ENCODE measurements around the gene RXRA. TPM values are rescaled to one million over a fixed set of nuclear protein-coding genes. Genes with fewer than 3 reads are reported as not detected.
A peak's percentile ranks its signal among the peaks of the same experiment; 100 is the strongest.

Gene RXRA
- total RNA-seq, 1 donor = 26.4 TPM

DNA sequence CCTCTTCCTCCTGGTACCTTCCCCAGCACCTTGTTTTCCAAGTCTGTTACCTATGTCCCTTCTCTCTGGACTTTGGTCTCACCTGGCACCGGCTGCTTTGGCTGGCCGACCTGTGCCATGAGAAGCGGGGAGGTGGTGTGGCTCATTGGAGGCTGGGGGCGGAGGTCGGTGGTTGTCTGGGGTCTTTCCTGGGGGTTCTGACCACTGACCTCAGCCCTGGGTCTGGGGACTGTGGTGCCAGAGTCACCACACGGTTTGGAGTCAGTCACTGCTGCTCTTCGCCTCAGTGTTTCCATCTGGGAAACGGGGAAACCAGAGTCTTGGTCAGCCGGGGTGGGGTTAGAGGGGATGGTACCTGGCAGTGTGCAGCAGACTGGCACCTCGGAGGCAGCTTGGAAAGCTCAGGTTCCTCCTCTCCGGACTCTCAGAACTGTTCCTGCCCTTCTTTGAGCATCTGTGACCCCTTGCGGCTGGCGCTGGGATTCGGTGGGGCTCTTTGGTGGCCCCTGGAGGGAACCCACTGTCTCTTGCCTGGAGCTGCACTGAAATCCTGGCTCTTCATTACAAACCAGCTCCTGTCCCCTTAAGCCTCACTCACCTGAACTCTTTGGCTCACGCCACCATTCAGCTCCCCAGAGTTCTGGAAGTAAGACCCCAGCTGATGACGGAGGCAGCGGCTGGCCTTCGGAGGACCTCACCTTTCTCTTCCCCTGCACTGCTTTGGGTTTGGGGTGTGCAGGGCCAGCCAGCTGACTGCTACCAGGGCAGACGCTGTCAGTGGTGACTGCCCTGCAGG, 4.1 kb upstream of the RXRA start:
- H3K27ac ChIP-seq (ENCODE audit: low read depth, low read length) = no peak overlapping the region

DNA sequence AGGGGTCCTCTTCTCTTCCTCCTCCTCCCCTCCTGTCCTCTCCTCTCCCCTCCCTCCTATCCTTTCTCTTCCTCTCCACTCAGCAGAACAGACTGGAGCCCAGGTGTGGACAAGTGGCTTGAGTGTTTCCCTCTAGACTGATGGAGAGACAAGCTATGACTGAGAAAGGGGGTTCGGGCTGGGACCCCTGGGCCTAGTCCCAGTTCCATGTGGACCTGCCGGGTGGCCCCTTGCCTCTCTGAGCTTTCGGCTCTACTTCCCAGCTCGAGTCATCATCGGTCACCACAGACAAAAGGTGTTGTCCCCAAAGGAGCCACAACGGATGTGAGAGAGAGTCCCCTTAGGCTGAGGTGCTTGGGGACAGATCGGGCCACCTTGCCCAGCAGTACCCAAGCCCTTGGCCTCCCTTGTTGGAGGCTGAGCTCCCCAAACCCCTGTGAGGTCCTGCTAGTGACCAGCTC, 3.4 kb upstream of the RXRA start:
- TF ChIP-seq, protein P1, sequence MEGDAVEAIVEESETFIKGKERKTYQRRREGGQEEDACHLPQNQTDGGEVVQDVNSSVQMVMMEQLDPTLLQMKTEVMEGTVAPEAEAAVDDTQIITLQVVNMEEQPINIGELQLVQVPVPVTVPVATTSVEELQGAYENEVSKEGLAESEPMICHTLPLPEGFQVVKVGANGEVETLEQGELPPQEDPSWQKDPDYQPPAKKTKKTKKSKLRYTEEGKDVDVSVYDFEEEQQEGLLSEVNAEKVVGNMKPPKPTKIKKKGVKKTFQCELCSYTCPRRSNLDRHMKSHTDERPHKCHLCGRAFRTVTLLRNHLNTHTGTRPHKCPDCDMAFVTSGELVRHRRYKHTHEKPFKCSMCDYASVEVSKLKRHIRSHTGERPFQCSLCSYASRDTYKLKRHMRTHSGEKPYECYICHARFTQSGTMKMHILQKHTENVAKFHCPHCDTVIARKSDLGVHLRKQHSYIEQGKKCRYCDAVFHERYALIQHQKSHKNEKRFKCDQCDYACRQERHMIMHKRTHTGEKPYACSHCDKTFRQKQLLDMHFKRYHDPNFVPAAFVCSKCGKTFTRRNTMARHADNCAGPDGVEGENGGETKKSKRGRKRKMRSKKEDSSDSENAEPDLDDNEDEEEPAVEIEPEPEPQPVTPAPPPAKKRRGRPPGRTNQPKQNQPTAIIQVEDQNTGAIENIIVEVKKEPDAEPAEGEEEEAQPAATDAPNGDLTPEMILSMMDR (IDR thresholded peaks at IDR 0.05; ENCODE audit: extremely low read depth, low read depth, low read length) = no peak
- Histone ChIP-seq H3K9me3 (ENCODE audit: low read depth, low read length) (no peaks in the 10 kb centered on the region), H3K79me2 (ENCODE audit: insufficient read depth, low read length) (peaks cover 10% of the 10 kb centered on the region), H3K4me1 (ENCODE audit: insufficient read depth, low read length) (peaks cover 32% of the 10 kb centered on the region), H3K27ac (ENCODE audit: low read depth, low read length) (peak overlapping the region; percentile 11), H3K4me2 (ENCODE audit: insufficient read depth, low read length) (no peak overlapping the region), H3K4me3 (ENCODE audit: insufficient read depth, low read length) (no peak overlapping the region), H3K27me3 (ENCODE audit: insufficient read depth, low read length) (no peaks in the 10 kb centered on the region), H3K36me3 (ENCODE audit: insufficient read depth, low read length) (no peaks in the 10 kb centered on the region), H2AFZ (ENCODE audit: low read length) (no peak overlapping the region), H4K20me1 (ENCODE audit: insufficient read depth, low read length) (peaks cover 9% of the 10 kb centered on the region)
- no peak for DNase-seq (ENCODE audit: insufficient read length, low spot score, missing footprints)

More for the DNA sequence above, 4.1 kb upstream of the RXRA start:
- H3K36me3 ChIP-seq (ENCODE audit: insufficient read depth, low read length) = no peaks in the 10 kb centered on the region
- H3K79me2 ChIP-seq (ENCODE audit: insufficient read depth, low read length) = peaks cover 3% of the 10 kb centered on the region
- peaks cover 33% of the 10 kb centered on the region for H3K4me1 ChIP-seq (ENCODE audit: insufficient read depth, low read length)
- peak; percentile 73 for DNase-seq (ENCODE audit: insufficient read length, low spot score, missing footprints)
- H4K20me1 ChIP-seq (ENCODE audit: insufficient read depth, low read length) = peaks cover 2% of the 10 kb centered on the region
- no peaks in the 10 kb centered on the region for H3K27me3 ChIP-seq (ENCODE audit: insufficient read depth, low read length)
- H2AFZ ChIP-seq (ENCODE audit: low read length) = no peak overlapping the region
- H3K9me3 ChIP-seq (ENCODE audit: low read depth, low read length) = no peaks in the 10 kb centered on the region
- H3K4me3 ChIP-seq (ENCODE audit: insufficient read depth, low read length) = no peak overlapping the region
- TF ChIP-seq, protein P1 (IDR thresholded peaks at IDR 0.05; ENCODE audit: extremely low read depth, low read depth, low read length) = no peak
- H3K4me2 ChIP-seq (ENCODE audit: insufficient read depth, low read length) = no peak overlapping the region

DNA sequence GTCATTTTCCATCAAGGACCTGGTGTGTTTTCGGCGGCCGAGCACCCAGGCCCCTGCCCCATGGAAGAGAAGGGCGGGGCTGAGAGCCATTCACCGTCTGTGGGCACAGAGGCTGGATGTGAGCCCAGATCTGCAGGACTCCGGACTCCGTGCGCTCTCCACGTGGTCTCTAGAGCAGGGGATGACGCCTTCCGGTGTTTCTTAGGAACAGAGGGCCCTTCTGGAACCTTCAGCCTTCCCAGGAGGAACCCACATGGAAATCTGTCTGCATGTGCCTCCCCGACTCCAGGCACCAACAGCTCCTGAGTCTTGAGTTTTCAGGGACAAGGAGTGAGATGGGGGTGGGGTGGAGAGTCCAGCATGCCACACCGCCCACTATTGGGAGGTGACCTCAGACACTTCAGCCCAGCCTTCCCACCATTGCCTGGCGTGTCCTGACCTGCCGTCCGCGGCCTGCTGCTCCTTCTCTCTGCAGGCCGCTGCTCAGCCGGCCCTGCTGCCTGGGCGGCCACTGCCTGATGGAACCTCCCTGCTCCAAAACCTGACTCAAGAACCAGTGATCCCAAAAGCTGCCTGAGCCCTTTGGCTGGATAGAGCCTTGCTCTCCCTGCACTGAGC, 2.4 kb upstream of the RXRA start:
- Histone ChIP-seq H3K4me1 (ENCODE audit: insufficient read depth, low read length) (peaks cover 34% of the 10 kb centered on the region), H4K20me1 (ENCODE audit: insufficient read depth, low read length) (peaks cover 19% of the 10 kb centered on the region), H3K4me3 (ENCODE audit: insufficient read depth, low read length) (no peak overlapping the region), H3K27ac (ENCODE audit: low read depth, low read length) (peak overlapping the region; percentile 95), H3K4me2 (ENCODE audit: insufficient read depth, low read length) (peak overlapping the region; percentile 41), H3K9me3 (ENCODE audit: low read depth, low read length) (no peaks in the 10 kb centered on the region), H3K27me3 (ENCODE audit: insufficient read depth, low read length) (no peaks in the 10 kb centered on the region), H3K79me2 (ENCODE audit: insufficient read depth, low read length) (peaks cover 20% of the 10 kb centered on the region), H3K36me3 (ENCODE audit: insufficient read depth, low read length) (no peaks in the 10 kb centered on the region), H2AFZ (ENCODE audit: low read length) (peak overlapping the region; percentile 60)
- TF ChIP-seq, protein P1 (IDR thresholded peaks at IDR 0.05; ENCODE audit: extremely low read depth, low read depth, low read length) = no peak
- peak; percentile 95 for DNase-seq (ENCODE audit: insufficient read length, low spot score, missing footprints)
